ENCODE data around the gene ROBO1.

ROBO1 gene

DNA sequence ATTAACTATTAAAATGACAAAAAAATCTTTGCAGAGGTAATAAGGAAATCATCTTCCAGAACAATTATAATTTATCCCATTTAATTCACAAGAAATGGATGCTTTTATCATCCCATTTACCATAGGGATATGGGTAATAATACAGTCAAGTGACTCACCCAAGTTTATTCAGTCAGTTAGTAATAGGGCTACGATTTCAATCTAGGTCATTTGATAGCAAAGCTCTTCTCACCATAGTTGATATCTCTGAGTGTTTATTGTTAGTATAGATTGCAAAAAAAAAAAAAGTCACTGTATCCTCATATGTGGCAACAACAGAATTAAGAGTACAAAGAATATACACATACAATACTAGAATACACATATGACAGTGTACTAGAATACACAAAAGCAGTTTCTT lies 797.1 kb downstream of the ROBO1 start:
- DNase-seq = no peak

GRCh38 chr3:78969483-78969882 lies 798.3 kb downstream of the ROBO1 start:
- peak; percentile 78 for DNase-seq

GRCh38 chr3:78967061-78967460 lies 800.7 kb downstream of the ROBO1 start:
- DNase-seq = no peak

DNA sequence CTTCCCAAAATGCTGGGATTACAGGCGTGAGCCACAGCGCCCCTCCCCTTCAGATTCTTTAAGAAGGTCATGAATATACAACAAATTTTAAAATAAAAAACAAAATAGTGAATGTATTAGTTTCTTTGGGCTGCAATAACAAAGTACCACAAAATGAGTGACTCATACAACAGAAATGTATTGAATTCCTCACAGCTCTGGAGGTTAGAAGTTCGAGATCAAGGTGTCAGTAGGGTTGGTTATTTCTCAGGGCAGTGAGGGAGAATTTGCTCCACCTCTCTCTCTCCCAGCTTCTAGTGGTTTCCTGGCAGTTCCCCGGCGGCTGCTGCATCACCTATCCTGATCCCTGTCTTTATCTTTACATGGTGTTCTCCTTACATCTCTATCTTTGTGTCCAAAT lies 804.0 kb downstream of the ROBO1 start:
- DNase-seq = no peak

DNA sequence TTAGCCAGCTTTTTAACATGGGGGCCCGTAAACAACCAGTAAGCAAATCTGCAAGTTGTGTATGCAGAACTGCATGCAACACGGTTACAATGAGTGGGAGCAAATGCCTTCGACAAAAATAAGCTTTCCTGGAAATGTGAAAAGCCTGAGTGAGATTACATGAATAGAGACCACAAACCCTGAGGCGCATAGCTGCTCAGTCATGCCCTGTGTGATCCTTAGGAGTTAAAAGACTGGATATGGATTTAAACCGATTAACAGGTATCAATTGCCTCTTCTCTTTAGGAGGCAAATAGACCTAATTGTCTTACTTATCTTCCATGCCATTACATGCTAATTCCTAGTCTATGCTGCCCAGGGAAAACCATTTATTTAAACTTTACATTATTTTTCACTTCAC lies 810.3 kb downstream of the ROBO1 start:
- no peak for DNase-seq

GRCh38 chr3:78951342-78951945 lies 816.4 kb downstream of the ROBO1 start:
- DNase-seq = peak; percentile 6

GRCh38 chr3:78941587-78941986 lies 826.2 kb downstream of the ROBO1 start:
- DNase-seq = peak; percentile 93

- peak; percentile 60 for DNase-seq
Measured at GRCh38 chr3:78940626-78941025, 827.2 kb downstream of the ROBO1 start.

GRCh38 chr3:78940128-78940527 lies 827.7 kb downstream of the ROBO1 start:
- no peak for DNase-seq

DNA sequence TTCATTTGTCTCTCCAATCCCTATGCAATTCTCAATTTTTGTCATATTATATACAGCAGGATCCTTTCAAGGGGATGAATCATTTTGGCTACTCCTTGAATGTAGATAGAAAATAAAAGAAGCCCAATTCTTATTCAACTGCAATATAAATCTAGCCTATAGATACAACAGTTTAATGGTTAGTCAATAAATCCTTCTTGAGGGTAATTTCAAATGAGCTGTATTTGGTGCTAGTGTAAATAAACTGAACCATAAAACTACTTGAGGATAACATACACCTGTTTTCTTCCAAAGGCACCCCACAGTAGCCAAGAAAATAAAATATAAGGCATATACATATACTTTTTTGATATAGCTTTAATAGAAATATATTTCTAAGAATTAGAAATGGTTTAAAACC lies 830.3 kb downstream of the ROBO1 start:
- DNase-seq = no peak

- no peak for DNase-seq
Measured at GRCh38 chr3:78927759-78928158, 840.0 kb downstream of the ROBO1 start.

DNA sequence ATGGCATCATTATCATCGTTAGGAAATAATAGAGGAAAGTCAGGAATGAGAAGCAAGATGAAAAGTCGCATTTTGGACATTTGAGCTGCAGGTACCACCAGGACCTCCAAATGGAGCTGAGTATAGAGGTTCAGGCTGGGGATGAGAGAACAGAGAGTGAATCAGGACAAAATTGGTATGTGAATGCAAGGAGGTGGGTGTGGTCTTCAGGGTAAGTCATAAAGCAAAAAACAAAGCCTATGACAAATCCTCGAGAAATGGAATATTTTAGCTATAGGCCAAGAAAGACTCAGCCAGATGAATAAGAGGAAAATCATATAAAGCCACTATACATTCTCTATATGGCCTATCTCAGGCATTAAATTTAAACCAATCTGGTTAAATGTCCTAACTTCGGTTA lies 841.3 kb downstream of the ROBO1 start:
- peak; percentile 14 for DNase-seq

GRCh38 chr3:78924711-78925110 lies 843.1 kb downstream of the ROBO1 start:
- DNase-seq = no peak

- DNase-seq = peak; percentile 96
Measured at GRCh38 chr3:78919021-78919755, 848.6 kb downstream of the ROBO1 start.

DNA sequence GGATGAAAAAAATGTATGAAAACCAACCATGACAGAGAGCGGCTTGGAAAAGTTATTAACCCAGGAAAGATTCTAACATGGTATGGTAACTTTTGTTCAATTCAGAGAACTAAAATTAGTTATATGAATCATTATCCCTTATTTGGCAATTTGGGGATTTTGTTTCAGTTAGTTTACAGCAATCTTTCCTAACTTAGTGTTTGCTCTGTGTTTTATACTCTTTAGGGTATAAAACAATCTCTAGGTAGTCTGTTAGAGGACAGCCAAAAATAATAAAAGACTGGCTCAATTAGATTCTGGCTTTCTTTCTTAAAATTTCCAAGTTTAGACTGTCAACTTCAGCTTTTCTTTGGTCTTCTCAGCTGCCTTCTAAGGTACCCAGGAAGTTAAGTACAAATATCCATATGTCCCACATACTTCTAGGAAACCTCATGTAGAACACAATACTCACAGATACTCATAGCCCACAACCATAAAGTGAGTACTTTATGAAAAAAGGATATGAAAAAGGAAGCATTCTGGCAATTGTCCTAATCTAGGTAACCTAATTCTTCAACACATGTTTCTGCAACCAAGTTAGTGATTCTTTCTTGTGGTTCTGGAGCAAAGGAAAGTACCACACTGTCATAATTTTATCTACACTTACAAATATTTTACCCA lies 849.3 kb downstream of the ROBO1 start:
- DNase-seq = peak; percentile 77

- no peak for DNase-seq
Measured at GRCh38 chr3:78917536-78917935, 850.3 kb downstream of the ROBO1 start.

GRCh38 chr3:78913711-78914110 lies 854.1 kb downstream of the ROBO1 start:
- no peak for DNase-seq

DNA sequence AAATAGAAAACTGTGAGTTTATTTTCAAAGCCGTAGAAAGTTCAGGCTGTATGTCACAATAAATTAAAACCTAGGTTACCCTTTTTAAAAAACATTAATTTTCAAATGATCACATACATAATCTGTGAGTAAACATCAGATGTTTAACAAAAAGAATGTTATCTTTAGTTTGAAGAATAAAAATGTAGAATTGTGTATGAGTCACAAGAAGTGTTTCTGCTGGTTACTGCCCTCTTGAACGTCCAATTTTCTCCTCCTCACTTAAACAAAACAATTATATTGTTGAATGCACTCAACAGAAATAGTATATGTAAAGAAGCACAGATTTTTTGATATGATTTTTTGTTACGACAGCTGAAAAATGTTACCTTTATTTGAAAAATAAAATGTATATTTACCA lies 855.1 kb downstream of the ROBO1 start:
- DNase-seq = no peak

GRCh38 chr3:78912259-78912658 lies 855.5 kb downstream of the ROBO1 start:
- DNase-seq = no peak

- no peak for DNase-seq
Measured at GRCh38 chr3:78911394-78911793, 856.4 kb downstream of the ROBO1 start.

- peak; percentile 26 for DNase-seq
Measured at GRCh38 chr3:78908236-78908635, 859.6 kb downstream of the ROBO1 start.

- no peak for DNase-seq
Measured at GRCh38 chr3:78907367-78907766, 860.4 kb downstream of the ROBO1 start.

GRCh38 chr3:78906930-78907329 lies 860.9 kb downstream of the ROBO1 start:
- no peak for DNase-seq

DNA sequence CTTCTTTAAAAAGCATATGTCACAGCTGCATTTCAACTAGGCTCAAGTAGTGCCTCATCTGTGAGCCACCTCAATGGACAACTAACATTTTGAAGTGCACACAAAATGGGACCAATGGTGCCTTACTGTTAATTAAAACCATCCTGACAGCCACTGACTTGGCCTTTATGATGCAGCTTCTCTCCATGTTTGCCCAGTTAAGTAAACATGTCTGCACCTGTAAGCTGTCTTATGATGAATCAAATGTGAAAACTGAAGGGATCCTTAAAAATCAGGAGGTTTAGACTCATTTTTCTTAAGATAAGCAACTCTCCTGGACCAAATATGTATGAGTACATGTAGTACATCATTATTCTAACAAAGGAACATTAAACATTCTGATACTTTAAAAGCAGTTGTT lies 861.6 kb downstream of the ROBO1 start:
- DNase-seq = no peak
